ENCODE results near the gene AMT.

DNA sequence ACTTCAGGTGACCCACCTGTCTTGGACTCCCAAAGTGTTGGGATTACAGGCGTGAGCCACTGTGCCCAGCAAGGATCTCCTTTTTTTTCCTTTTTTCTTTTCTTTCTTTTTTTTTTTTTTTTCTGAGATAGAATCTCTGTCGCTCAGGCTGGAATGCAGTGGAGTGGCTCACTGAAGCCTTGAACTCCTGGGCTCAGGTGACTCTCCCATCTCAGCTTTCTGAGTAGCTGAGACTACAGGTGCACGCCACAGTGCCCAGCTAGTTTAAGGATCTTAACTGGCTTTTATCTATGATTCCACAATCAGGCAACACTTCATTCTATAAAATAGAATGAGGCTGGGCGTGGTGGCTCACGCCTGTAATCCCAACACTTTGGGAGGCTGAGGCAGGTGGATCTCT, 23.1 kb upstream of the AMT start:
- TF ChIP-seq, protein P1, sequence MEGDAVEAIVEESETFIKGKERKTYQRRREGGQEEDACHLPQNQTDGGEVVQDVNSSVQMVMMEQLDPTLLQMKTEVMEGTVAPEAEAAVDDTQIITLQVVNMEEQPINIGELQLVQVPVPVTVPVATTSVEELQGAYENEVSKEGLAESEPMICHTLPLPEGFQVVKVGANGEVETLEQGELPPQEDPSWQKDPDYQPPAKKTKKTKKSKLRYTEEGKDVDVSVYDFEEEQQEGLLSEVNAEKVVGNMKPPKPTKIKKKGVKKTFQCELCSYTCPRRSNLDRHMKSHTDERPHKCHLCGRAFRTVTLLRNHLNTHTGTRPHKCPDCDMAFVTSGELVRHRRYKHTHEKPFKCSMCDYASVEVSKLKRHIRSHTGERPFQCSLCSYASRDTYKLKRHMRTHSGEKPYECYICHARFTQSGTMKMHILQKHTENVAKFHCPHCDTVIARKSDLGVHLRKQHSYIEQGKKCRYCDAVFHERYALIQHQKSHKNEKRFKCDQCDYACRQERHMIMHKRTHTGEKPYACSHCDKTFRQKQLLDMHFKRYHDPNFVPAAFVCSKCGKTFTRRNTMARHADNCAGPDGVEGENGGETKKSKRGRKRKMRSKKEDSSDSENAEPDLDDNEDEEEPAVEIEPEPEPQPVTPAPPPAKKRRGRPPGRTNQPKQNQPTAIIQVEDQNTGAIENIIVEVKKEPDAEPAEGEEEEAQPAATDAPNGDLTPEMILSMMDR (IDR thresholded peaks at IDR 0.05; ENCODE audit: poor library complexity), result no peak
- TF ChIP-seq EZH2 (IDR thresholded peaks at IDR 0.05; ENCODE audit: borderline replicate concordance) (no peak), EZH2phosphoT487 (IDR thresholded peaks at IDR 0.05; ENCODE audit: low read depth, severe bottlenecking, unreplicated experiment) (no peak)

Measured in hepatocyte (in vitro differentiated cells).